Hepatic stellate cell (primary cell): Measurements from ENCODE around the gene RBM28.

Experiments used
- DNase-seq: peaks from one replicate; pipeline ENCODE4 v3.0.0; 2011; ENCODE audit warnings: low spot score

Gene RBM28

DNA sequence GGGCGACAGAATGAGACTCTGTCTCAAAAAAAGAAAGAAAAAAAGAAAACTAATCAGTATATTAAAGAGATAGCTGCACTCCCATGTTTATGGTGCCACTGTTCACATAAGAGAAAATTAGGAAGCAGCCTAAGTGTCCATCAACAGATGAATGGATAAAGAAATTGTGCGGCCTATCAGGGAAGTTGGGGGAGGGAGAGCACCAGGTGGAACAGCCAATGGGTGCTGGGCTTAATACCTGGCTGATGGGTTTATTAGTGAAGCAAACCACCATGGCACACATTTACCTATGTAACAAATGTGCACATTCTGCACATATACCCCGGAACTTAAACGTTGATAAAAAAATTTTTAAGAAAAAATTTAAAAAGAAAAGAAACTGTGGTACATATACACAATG, 26.8 kb upstream of the RBM28 start:
- no peak for DNase-seq

DNA sequence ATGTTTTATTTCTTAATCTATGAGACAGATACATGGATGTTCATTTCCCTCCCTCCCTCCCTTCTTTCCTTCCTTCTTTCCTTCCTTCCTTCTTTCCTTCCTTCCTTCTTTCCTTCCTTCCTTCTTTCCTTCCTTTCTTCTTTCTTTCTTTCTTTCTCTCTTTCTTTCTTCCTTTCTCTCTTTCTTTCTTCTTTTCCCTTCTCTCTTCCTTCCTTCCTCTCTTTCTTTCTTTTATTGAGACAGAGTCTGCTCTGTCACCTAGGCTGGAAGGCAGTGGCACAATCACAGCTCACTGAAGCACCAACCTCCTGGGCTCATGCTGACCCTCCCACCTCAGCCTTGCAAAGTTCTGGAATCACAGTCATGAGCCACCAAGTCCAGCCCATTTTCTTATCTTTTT, 23.3 kb upstream of the RBM28 start:
- DNase-seq, result no peak

DNA sequence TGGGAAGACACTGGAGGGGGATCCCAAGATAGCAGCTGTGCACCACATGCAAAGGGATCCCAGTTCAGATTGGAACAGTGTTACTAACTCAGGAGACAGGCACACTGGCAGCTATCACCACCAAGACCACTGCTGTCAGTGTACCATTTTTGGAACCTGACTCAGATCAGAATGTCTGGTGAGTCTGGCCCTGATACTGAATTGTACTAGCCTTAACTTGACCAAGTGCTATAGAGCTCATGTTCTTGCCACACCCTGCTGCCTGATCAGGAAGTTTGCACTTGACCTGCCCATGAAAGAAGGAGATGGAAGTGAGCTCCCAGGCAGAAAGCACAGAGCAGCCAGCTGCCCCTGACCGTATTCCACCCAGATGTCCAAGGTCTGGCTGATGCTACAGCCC, 22.6 kb upstream of the RBM28 start:
- no peak for DNase-seq

DNA sequence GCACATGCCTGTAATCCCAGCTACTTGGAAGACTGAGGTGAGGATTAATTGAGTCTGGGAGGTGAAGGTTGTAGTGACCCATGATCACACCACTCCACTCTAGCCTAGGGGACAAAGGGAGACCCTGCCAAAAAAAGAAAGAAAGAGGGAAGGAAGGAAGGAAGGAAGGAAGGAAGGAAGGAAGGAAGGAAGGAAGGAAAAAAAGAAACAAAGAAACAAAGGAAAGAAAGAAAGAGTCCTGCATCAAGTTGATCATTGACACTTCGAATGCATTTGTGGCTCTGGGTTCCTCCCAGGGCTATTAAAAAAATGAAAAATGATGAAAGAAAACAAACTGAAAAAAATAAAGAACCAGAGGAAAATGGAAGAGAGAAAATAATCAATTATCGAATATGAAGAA, 21.7 kb upstream of the RBM28 start:
- DNase-seq, result no peak

GRCh38 chr7:128364166-128364870, 20.6 kb upstream of the RBM28 start:
- DNase-seq, result no peak

DNA sequence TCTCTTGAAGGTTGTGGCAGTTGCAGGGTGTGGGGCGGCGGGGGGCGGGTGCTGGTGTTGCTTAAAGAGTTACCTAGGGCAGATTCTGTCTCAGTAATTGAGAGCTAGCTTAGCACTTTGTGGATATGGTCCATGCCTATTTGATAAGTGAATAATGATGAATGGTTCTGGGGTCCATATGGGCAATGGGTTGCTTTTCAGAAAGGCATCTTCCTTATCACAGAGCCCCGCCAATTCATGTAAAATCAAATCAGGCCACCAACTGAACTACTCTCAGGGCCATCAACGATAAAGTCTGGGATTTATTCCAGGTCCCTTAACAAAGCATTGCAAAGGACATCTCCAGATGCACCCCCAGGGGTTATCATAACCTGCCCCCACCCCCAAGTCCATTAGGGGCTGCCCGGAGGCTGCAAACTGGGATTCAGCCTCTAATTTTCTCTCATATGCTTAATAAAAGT, 19.6 kb upstream of the RBM28 start:
- DNase-seq, result no peak

DNA sequence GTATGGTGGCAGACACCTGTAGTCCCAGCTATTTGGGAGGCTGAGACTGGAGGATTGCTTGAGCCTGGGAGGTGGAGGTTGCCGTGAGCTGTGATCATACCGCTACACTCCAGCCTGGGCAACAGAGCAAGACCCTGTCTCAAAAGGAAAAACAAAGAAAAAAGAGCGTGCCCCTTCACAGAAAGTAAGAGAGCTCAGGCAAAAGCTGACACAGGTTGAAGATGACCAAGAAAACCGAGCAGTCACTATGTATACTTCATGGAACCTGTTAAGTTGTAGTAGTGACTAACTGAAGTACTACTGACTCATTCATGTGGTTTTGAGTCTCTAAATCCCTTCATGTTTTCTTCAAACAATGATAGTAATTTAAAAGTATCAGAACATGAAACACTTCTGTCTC, 19.0 kb upstream of the RBM28 start:
- DNase-seq, result no peak

DNA sequence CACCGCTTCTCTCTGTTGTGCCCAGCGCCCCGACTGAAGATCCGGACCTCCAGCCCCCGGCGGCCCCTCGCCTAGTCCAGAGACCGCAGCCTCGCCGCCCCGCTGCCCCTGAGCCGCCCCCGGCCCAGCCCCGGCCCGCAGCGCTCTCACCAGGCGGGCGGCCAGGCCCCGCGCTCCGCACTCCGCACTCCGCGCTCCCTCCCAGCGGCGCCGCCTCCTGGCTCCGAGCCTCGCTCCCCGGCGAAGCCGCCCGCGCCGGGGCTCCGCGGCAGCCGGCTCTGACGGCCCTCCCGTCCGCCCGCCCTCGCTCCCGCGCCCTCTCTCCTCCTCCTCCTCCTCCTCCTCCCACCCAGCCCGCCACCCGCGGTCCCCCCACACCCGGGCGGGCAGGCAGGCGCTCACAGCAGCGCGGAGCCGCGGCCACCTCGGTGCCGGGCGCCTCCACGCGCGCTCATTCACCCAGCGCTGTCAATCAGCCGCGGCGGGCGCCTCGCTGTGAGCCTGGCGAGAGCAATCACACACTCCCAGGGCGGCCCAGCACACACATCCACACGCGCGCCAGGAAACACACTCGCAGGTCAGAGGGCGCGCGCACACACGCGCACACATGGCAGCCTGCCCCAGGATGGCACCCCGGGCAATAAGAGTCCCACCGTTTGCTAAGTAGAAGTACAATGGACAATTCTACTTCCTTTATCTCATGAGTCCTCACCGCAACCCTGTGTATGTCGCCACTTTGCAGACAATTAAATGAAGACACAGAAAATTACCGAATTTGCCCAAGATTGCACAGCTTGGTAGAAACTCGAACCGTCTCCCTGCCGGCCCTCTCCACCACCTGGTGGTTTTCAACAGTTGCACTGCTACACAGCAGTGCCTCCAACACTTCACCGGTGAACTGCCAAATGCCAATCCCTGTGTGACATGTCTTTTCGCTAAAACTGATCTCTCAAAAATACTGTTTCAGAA, 18.0 kb upstream of the RBM28 start, which contains the start of gene PRRT4:
TSS of gene PRRT4 (minus strand) at position 280 of the 969 bp plus-strand sequence.
- DNase-seq, result peak; percentile 57

GRCh38 chr7:128360359-128360678, 16.6 kb upstream of the RBM28 start:
- DNase-seq, result no peak

GRCh38 chr7:128359939-128360338, 16.2 kb upstream of the RBM28 start:
- no peak for DNase-seq

DNA sequence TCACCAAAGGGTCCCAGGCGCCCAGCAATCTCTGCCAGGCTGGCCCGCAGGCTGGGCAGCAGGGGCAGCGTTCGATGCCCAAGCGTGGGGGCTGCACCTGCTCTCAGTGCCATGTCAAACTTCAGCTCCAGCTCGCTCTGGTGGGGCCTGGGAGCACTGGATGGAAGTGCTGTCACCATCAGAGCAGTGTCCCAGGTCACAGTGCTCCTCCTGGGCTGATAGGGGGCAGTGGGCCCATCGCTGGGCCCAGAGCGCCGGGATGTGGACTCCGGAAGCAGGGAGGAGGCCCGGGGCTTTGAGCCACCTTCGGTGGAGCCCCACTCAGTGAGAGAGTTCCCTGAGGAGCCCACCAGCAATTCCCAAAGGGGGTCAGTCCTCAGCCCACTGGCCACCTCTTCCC, 15.6 kb upstream of the RBM28 start:
- DNase-seq, result no peak

GRCh38 chr7:128358233-128358632, 14.5 kb upstream of the RBM28 start:
- no peak for DNase-seq

- no peak for DNase-seq
These were observed 13.5 kb upstream of the RBM28 start for GRCh38 chr7:128357217-128357613.

GRCh38 chr7:128356546-128357216, 13.0 kb upstream of the RBM28 start:
- DNase-seq, result no peak

- no peak for DNase-seq
These were observed 9.9 kb upstream of the RBM28 start for GRCh38 chr7:128353610-128354009.

DNA sequence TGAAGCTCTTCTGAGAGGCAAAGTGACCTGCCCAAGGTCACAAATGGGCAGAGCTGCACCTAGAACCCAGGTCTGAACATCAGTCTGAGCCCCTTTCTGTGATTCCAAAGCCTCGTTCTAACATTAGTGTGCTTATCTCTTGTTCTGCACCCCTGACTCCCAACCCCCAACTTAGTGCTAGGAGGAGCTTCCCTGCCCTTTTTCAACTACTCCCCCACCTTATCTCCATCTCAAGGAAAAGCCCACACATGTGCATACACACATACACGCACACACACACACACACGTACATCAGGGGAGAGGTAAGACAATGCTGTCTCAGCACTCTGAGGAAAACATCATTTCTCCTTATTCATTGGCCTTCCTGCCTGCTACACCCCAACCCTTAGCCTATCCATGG, 9.5 kb upstream of the RBM28 start:
- DNase-seq, result no peak

- no peak for DNase-seq
These were observed 8.9 kb upstream of the RBM28 start for GRCh38 chr7:128352636-128353035.

DNA sequence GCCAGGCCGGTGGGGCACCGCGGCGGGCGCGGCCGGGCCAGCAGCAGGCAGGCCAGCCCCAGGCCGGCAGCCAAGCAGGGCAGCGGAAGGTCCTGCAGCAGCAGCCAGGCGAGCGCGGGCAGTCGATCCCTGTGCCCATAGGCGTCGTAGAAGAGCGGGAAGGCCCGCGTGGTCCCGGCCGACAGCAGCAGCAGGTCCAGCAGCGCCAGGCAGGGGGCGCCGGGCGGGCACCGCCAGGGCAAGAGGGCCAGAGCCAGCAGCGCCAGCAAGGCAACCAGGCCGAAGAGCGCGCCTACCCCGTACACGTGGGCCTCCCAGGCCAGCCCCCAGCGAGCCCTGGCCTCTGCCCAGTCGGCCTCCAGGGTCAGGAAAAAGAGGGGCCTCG, 8.4 kb upstream of the RBM28 start:
- DNase-seq, result peak; percentile 65

GRCh38 chr7:128351296-128352152, 7.8 kb upstream of the RBM28 start:
- no peak for DNase-seq

- no peak for DNase-seq
These were observed 7.1 kb upstream of the RBM28 start for GRCh38 chr7:128350708-128351295.

- no peak for DNase-seq
These were observed 5.7 kb upstream of the RBM28 start for GRCh38 chr7:128349466-128349825.
